GM12875 (cell line): ENCODE results near the gene TBX5.

Experiments used
- H3K4me3 ChIP-seq: one replicate; pipeline ENCODE4 v1.5.1; 2011; ENCODE audit warnings: low read depth, low read length, control low read depth
- TF ChIP-seq, protein P1 (sequence below): IDR thresholded peaks from 2 replicates; pipeline ENCODE4 v1.5.1; 2011; ENCODE audit warnings: low read depth, mild to moderate bottlenecking, control low read depth, inconsistent platforms, low read length, moderate library complexity, borderline replicate concordance; ENCODE audit not compliant: insufficient read depth

The TBX5 gene

DNA sequence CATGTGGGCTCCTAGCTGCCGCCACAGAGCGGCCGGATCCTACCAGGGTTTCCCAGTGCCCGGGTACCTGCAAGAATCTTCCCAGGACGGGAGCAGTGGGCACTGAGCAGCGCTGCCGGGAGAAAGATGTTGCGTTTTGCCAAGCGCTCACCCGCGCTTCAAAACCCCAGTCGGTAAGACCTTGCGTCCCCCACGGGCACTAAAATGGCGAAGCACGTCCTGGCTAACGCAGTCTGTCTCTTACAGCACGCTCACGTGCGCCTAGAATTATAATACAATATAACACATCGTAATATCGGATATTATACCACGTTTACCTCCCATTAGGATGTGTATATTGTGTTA is 35.1 kb upstream of the TBX5 start:
- TF ChIP-seq, protein P1, sequence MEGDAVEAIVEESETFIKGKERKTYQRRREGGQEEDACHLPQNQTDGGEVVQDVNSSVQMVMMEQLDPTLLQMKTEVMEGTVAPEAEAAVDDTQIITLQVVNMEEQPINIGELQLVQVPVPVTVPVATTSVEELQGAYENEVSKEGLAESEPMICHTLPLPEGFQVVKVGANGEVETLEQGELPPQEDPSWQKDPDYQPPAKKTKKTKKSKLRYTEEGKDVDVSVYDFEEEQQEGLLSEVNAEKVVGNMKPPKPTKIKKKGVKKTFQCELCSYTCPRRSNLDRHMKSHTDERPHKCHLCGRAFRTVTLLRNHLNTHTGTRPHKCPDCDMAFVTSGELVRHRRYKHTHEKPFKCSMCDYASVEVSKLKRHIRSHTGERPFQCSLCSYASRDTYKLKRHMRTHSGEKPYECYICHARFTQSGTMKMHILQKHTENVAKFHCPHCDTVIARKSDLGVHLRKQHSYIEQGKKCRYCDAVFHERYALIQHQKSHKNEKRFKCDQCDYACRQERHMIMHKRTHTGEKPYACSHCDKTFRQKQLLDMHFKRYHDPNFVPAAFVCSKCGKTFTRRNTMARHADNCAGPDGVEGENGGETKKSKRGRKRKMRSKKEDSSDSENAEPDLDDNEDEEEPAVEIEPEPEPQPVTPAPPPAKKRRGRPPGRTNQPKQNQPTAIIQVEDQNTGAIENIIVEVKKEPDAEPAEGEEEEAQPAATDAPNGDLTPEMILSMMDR = no peak
- H3K4me3 ChIP-seq = no peak overlapping the region

GRCh38 chr12:114440270-114441038 is 34.5 kb upstream of the TBX5 start:
- no peak overlapping the region for H3K4me3 ChIP-seq
- TF ChIP-seq, protein P1 = no peak

- TF ChIP-seq, protein P1 = no peak
- no peak overlapping the region for H3K4me3 ChIP-seq
Measured at GRCh38 chr12:114439817-114440216, 33.9 kb upstream of the TBX5 start.

DNA sequence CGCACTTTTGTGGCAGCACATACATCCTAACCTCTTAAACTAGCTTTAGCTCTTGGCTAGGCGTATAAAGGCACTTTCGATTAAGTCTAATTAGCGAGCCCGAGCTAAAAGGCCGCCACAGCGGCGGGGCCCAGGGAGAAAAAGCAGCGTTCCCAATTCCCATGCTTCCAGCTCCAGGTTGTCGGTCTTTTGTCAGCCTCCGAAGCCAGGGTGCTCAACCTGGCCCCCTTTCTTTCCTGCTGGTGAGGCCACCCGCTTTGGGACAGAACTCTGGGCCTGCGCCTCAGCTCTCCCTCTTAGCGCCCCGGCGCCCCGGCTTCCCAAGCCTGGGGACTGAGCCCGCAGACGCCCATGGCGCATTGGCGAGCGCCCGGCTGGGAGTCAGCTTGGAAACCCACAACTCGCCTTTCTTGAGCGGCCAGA is 33.3 kb upstream of the TBX5 start:
- TF ChIP-seq, protein P1 = no peak
- no peak overlapping the region for H3K4me3 ChIP-seq

DNA sequence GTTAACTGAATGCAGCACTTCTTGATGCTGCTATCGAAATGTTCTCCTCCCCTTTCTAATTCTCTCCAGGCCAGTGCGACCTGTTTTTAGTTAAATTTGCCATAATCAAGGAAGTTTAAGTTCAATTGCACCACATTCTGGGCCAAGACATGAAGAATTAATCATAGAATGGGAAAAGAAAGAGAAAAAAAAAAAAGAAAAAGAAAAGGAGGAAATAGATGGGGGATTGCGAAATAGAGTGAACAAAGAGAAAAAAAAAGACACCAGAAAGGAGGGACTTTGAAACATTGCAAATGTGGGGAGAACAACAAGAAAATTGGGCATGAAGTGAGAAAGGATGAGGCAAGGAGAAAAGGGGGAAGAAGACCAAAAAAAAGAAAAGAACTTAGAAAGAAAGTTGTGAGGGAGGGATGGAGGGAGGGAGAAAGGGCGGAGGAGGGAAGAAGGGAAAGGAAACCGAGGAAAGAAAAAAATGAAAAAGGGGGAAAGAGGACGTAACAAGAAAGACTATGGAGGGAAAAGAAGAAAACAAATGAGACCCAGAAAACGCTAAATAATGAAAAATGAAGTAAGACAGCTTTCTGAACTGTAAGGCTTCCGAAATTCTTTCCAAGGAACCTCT is 32.8 kb upstream of the TBX5 start:
- H3K4me3 ChIP-seq = no peak overlapping the region
- TF ChIP-seq, protein P1 = no peak

DNA sequence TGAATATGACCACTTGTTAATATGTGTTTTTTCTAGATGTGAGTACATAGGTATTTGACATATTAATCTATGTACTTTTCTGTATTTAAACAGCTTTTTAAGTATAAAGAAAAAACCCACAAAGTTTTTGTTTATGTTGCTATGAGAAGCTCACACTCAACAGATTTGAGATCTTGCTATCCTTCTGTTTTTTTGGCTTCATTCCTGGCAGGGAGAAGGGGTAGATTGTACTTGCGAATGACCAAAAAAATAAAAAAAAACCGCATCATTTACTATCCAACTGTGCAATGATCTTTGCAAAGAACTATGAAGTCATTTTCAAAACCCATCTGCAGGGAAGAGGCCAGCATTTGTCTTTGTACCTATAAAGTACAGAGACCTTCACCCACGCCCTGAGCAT is 28.4 kb upstream of the TBX5 start:
- TF ChIP-seq, protein P1 = no peak

DNA sequence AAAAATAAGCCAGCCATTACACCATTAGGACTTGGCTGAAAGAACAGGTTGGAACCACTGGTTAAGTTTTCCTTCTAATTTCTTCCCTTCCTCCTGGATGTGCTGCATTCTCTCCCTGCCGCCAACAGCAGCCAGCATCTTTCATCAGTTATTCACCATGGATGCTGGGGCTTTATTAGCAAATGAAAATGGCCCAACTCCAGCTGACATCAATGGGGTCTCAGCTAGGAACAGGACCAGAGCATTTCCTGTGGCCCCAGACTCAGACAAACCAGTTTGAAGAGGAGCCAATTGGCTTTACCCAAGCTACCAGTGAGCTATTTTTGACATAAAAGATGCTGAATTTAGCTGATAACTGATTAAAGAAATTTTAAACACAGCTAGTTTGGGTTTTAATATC is 26.0 kb upstream of the TBX5 start:
- H3K4me3 ChIP-seq = no peak overlapping the region
- TF ChIP-seq, protein P1 = no peak

More for the DNA sequence above, 28.4 kb upstream of the TBX5 start:
- H3K4me3 ChIP-seq = no peak overlapping the region
